Lower lobe of right lung (tissue), 2 donors: ENCODE measurements around the gene KIF5C. TPM values are rescaled to one million over a fixed set of nuclear protein-coding genes. Genes with fewer than 3 reads are reported as not detected.

ENCODE experiments used
- ATAC-seq, 2 donors: fragments of 200-7000 bp; cut with Tn5 transposase; one replicate each; pipeline ENCODE4 v1.9.1; 2020 to 2022; ENCODE audit warnings: mild to moderate bottlenecking in 2 of 2, moderate library complexity in 2 of 2
- DNase-seq: peaks from one replicate; pipeline ENCODE4 v3.0.0-alpha.2; 2020
- H3K27ac ChIP-seq: fragments of 200-600 bp; one replicate; pipeline ENCODE4 v1.8.0; 2022
- H3K27me3 ChIP-seq: fragments of 200-600 bp; one replicate; pipeline ENCODE4 v1.8.0; 2022; ENCODE audit warnings: low read depth
- H3K36me3 ChIP-seq: fragments of 200-600 bp; one replicate; pipeline ENCODE4 v1.8.0; 2022; ENCODE audit warnings: mild to moderate bottlenecking
- H3K4me1 ChIP-seq: fragments of 200-600 bp; one replicate; pipeline ENCODE4 v1.8.0; 2022
- H3K4me3 ChIP-seq: fragments of 200-600 bp; one replicate; pipeline ENCODE4 v1.8.0; 2022; ENCODE audit warnings: mild to moderate bottlenecking
- H3K9me3 ChIP-seq: fragments of 200-600 bp; one replicate; pipeline ENCODE4 v1.8.0; 2022
- CTCF ChIP-seq: fragments of 200-600 bp; IDR thresholded peaks from one replicate; pipeline ENCODE4 v1.8.0; 2022; ENCODE audit warnings: antibody characterized with exemption, mild to moderate bottlenecking
- intact Hi-C: fragments of 100-400 bp; cut with DNase I; formaldehyde crosslinking; loops from one replicate; pipeline ENCODE4 v1.11.0; 2022
- total RNA-seq: library from RNA; stranded (reverse); fragmentation: NEBNext Ultra II Directional; extraction: Animal tissue kit (Norgen Biotek cat#: 25700); gene quantifications from one replicate; pipeline ENCODE4 v1.2.1, GENCODE V29; 2021
- donor health status: DM: no; HTN: yes; CAD: no; lungs with severe emphysema.

KIF5C gene
- total RNA-seq, 1 donor from 2014 or later: 0.47 TPM

- Histone ChIP-seq H3K27me3 (peaks cover 37% of the 10 kb centered on the region), H3K4me3 (peak overlapping the region; percentile 46), H3K4me1 (peaks cover 10% of the 10 kb centered on the region), H3K9me3 (no peaks in the 10 kb centered on the region), H3K36me3 (no peaks in the 10 kb centered on the region), H3K27ac (no peak overlapping the region)
- DNase-seq: no peak
- no peak for TF ChIP-seq CTCF
- intact Hi-C loops: no loop called here
- no peak for ATAC-seq
Measured at GRCh38 chr2:148887350-148888002, 12.4 kb downstream of the KIF5C start.

DNA sequence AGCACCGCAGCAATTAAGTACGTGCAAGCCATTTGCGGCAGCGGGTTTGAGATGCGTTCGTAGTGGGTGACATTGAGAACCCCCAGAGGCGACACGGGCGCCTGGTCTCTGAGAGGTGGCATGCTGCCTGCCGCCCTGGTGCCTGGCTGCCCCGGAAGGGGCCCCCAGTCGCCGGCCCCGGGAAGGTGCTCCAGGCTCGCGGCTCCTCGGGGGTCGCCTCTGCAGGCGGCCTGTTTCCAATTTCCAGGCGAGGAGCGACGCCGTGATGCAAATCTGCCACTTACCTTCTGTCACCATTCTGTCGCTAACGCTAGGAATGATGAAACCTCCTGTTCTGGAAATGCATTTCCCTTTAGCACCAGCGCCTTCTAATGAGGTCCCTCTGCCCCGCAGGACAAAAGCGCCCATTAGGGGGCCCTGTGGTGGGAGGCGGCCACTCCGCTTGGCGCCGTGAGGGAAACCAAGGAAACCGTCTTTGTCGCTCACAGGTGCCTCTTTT is 13.0 kb downstream of the KIF5C start:
- H3K27me3 ChIP-seq: peaks cover 37% of the 10 kb centered on the region
- no peak overlapping the region for H3K27ac ChIP-seq
- H3K4me3 ChIP-seq: peak overlapping the region; percentile 46
- H3K4me1 ChIP-seq: peaks cover 10% of the 10 kb centered on the region
- no peak for TF ChIP-seq CTCF
- peak; percentile 43 for DNase-seq
- H3K9me3 ChIP-seq: no peaks in the 10 kb centered on the region
- peak in 1 of 2 donors; percentile 26 for ATAC-seq
- H3K36me3 ChIP-seq: no peaks in the 10 kb centered on the region
- intact Hi-C loops: no loop called here

- no peak for ATAC-seq
- no peak for TF ChIP-seq CTCF
- H3K27me3 ChIP-seq: peaks cover 37% of the 10 kb centered on the region
- intact Hi-C loops: no loop called here
- peaks cover 10% of the 10 kb centered on the region for H3K4me1 ChIP-seq
- no peak overlapping the region for H3K4me3 ChIP-seq
- no peak overlapping the region for H3K27ac ChIP-seq
- H3K36me3 ChIP-seq: no peaks in the 10 kb centered on the region
- H3K9me3 ChIP-seq: no peaks in the 10 kb centered on the region
- no peak for DNase-seq
Measured at GRCh38 chr2:148888986-148889385, 14.0 kb downstream of the KIF5C start.

DNA sequence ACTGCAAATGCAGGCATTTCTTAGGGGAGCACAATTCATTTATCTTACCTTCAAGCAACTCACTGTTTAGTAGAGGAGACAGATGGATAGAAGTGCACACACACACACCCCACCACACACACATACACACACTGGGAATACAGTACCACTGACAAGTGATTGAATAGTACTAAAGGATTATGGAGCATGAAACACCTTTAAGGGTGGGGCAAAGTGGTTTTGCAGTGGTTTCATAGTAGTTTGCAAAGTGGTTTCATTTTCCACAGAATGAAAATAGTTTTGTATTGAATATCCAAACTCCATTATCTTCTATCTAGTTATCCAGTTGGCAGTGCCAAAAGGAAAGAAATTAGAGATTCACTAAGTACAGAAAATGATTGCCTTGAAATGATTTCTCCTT is 18.9 kb downstream of the KIF5C start:
- DNase-seq (no peak), ATAC-seq (no peak)
- intact Hi-C loops: no loop called here
- H3K36me3 ChIP-seq: no peaks in the 10 kb centered on the region
- H3K9me3 ChIP-seq: no peaks in the 10 kb centered on the region
- no peak overlapping the region for H3K4me3 ChIP-seq
- H3K4me1 ChIP-seq: no peaks in the 10 kb centered on the region
- peaks cover 9% of the 10 kb centered on the region for H3K27me3 ChIP-seq
- TF ChIP-seq CTCF: no peak
- H3K27ac ChIP-seq: no peak overlapping the region

DNA sequence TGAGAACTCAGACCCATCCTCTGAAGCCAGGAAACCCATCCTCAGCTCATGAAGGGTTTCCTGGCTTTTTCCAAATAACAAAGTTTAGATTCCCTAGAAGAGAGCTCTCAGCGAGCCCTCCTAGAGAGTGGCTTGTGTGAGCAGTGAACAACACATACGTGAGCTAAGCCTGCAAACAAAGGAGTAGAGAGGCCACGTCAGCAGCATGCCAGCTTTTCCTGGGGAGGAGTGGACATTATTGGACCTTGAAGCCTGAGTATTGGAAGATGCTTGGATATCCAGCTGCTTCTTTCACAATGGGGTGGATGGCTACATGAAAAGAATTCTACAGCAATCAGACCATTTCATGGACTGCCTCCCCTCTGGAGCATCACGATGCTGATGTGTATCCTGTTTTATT is 21.1 kb downstream of the KIF5C start:
- Histone ChIP-seq H3K36me3 (no peaks in the 10 kb centered on the region), H3K9me3 (no peaks in the 10 kb centered on the region), H3K27ac (no peak overlapping the region), H3K4me3 (no peak overlapping the region), H3K4me1 (no peaks in the 10 kb centered on the region), H3K27me3 (no peaks in the 10 kb centered on the region)
- intact Hi-C loops: no loop called here
- TF ChIP-seq CTCF: no peak
- no peak for DNase-seq
- no peak for ATAC-seq
